H9 (cell line): ENCODE measurements around the gene SECTM1. TPM values are rescaled to one million over a fixed set of nuclear protein-coding genes. Genes with fewer than 3 reads are reported as not detected.

Experiments
- DNase-seq: peaks from one replicate; pipeline ENCODE4 v3.0.0-alpha.2; 2017
- H2AFZ ChIP-seq: one replicate; pipeline ENCODE4 v1.6.1; 2013; ENCODE audit warnings: mild to moderate bottlenecking, low read length, control low read depth, moderate library complexity
- H2AK5ac ChIP-seq: 2 replicates; pipeline ENCODE4 v1.6.1; 2013; ENCODE audit warnings: low read length, control low read depth, mixed read lengths; ENCODE audit not compliant: insufficient read length
- H2BK120ac ChIP-seq: one replicate; pipeline ENCODE4 v1.6.1; 2013; ENCODE audit warnings: low read depth, mild to moderate bottlenecking, low read length, control low read depth, inconsistent platforms; ENCODE audit not compliant: poor library complexity, severe bottlenecking
- H2BK12ac ChIP-seq: 2 replicates; pipeline ENCODE4 v1.6.1; 2013; ENCODE audit warnings: low read length, control low read depth, mixed read lengths, low read depth; ENCODE audit not compliant: insufficient read length
- H2BK15ac ChIP-seq: 2 replicates; pipeline ENCODE4 v1.6.1; 2013; ENCODE audit warnings: low read depth, low read length, control low read depth
- H2BK20ac ChIP-seq: one replicate; pipeline ENCODE4 v1.6.1; 2013; ENCODE audit warnings: low read depth, mild to moderate bottlenecking, low read length, control low read depth, inconsistent platforms; ENCODE audit not compliant: poor library complexity, severe bottlenecking
- H2BK5ac ChIP-seq: 2 replicates; pipeline ENCODE4 v1.6.1; 2013; ENCODE audit warnings: low read length, control low read depth, mixed read lengths; ENCODE audit not compliant: insufficient read length
- H3K14ac ChIP-seq: 2 replicates; pipeline ENCODE4 v1.6.1; 2013; ENCODE audit warnings: low read length, control low read depth; ENCODE audit not compliant: insufficient read depth
- H3K18ac ChIP-seq: 2 replicates; pipeline ENCODE4 v1.6.1; 2013; ENCODE audit warnings: low read depth, mild to moderate bottlenecking, mixed read lengths, low read length, control low read depth; ENCODE audit not compliant: insufficient read length
- H3K23ac ChIP-seq: 2 replicates; pipeline ENCODE4 v1.6.1; 2013; ENCODE audit warnings: low read length, control low read depth, mixed read lengths, low read depth; ENCODE audit not compliant: insufficient read length
- H3K23me2 ChIP-seq: 2 replicates; pipeline ENCODE4 v1.6.1; 2013; ENCODE audit warnings: low read depth, mild to moderate bottlenecking, mixed read lengths, low read length, control low read depth; ENCODE audit not compliant: insufficient read length, poor library complexity, severe bottlenecking
- H3K27ac ChIP-seq: 2 replicates; pipeline ENCODE4 v1.5.1; 2013; ENCODE audit warnings: low read length, control low read depth, mixed read lengths, low read depth; ENCODE audit not compliant: insufficient read length
- H3K27me3 ChIP-seq: 2 replicates; pipeline ENCODE4 v1.6.1; 2013; ENCODE audit warnings: low read length, control low read depth, inconsistent platforms; ENCODE audit not compliant: insufficient read depth
- H3K4ac ChIP-seq: 2 replicates; pipeline ENCODE4 v1.6.1; 2013; ENCODE audit warnings: low read depth, mild to moderate bottlenecking, control low read depth, inconsistent platforms, low read length, moderate library complexity
- H3K4me1 ChIP-seq: 2 replicates; pipeline ENCODE4 v1.6.1; 2013; ENCODE audit warnings: low read length, control low read depth, inconsistent platforms; ENCODE audit not compliant: insufficient read depth
- H3K4me2 ChIP-seq: 2 replicates; pipeline ENCODE4 v1.6.1; 2013; ENCODE audit warnings: low read length, control low read depth, mixed read lengths; ENCODE audit not compliant: insufficient read length, insufficient read depth
- H3K56ac ChIP-seq: 2 replicates; pipeline ENCODE4 v1.6.1; 2013; ENCODE audit warnings: low read depth, mild to moderate bottlenecking, mixed read lengths, low read length, control low read depth; ENCODE audit not compliant: insufficient read length
- H3K79me1 ChIP-seq: 2 replicates; pipeline ENCODE4 v1.6.1; 2013; ENCODE audit warnings: low read depth, mild to moderate bottlenecking, moderate library complexity, low read length, control low read depth, inconsistent platforms; ENCODE audit not compliant: insufficient read depth, poor library complexity, severe bottlenecking
- H3K79me2 ChIP-seq: 2 replicates; pipeline ENCODE4 v1.6.1; 2013; ENCODE audit warnings: low read length, control low read depth, inconsistent platforms; ENCODE audit not compliant: insufficient read depth
- H3K9ac ChIP-seq: 2 replicates; pipeline ENCODE4 v1.6.1; 2013; ENCODE audit warnings: low read length, control low read depth, mixed read lengths; ENCODE audit not compliant: insufficient read length; ENCODE audit errors: extremely low read depth
- H3K9me3 ChIP-seq: one replicate; pipeline ENCODE4 v1.6.1; 2013; ENCODE audit warnings: low read depth, low read length, inconsistent platforms; ENCODE audit not compliant: control insufficient read depth
- H3T11ph ChIP-seq: one replicate; pipeline ENCODE4 v1.6.1; 2013; ENCODE audit warnings: mild to moderate bottlenecking, low read length, control low read depth, inconsistent platforms
- H4K20me1 ChIP-seq: one replicate; pipeline ENCODE4 v1.6.1; 2013; ENCODE audit not compliant: control insufficient read depth, insufficient read length, insufficient read depth
- H4K5ac ChIP-seq: 2 replicates; pipeline ENCODE4 v1.6.1; 2013; ENCODE audit warnings: low read depth, mild to moderate bottlenecking, mixed read lengths, low read length, control low read depth; ENCODE audit not compliant: insufficient read length
- H4K8ac ChIP-seq: replicated peaks from 2 replicates; pipeline ENCODE4 v1.6.1; 2013; ENCODE audit warnings: low read length, control low read depth, mixed read lengths, low read depth; ENCODE audit not compliant: insufficient read length
- H4K91ac ChIP-seq: 2 replicates; pipeline ENCODE4 v1.6.1; 2013; ENCODE audit warnings: low read depth, mild to moderate bottlenecking, moderate library complexity, mixed read lengths, low read length, control low read depth; ENCODE audit not compliant: insufficient read length
- H3K27ac Mint-ChIP-seq, 3 experiments: 2 replicates in 2 of 3; 3 replicates in 1 of 3; pipeline ENCODE4 v1.8.0; 2020 to 2021; ENCODE audit warnings: mixed read lengths in 3 of 3, mild to moderate bottlenecking in 1 of 3, moderate library complexity in 1 of 3
- H3K27me3 Mint-ChIP-seq: 2 replicates; pipeline ENCODE4 v1.8.0; 2021; ENCODE audit warnings: low read depth, mild to moderate bottlenecking, moderate library complexity, mixed read lengths
- H3K36me3 Mint-ChIP-seq, 3 experiments: 2 replicates in 2 of 3; 3 replicates in 1 of 3; pipeline ENCODE4 v1.8.0; 2020 to 2021; ENCODE audit warnings: low read depth in 3 of 3, mixed read lengths in 3 of 3; ENCODE audit not compliant: insufficient read depth in 1 of 3
- H3K4me1 Mint-ChIP-seq, 2 experiments: 2 replicates each; pipeline ENCODE4 v1.8.0; 2020; ENCODE audit warnings: mixed read lengths in 2 of 2
- H3K4me3 Mint-ChIP-seq, 2 experiments: 2 replicates in 1 of 2; 3 replicates in 1 of 2; pipeline ENCODE4 v1.8.0; 2020 to 2021; ENCODE audit warnings: mild to moderate bottlenecking in 2 of 2, mixed read lengths in 2 of 2, moderate library complexity in 1 of 2
- H3K9me3 Mint-ChIP-seq, 2 experiments: 2 replicates in 1 of 2; 3 replicates in 1 of 2; pipeline ENCODE4 v1.8.0; 2020; ENCODE audit warnings: mild to moderate bottlenecking in 2 of 2, mixed read lengths in 2 of 2, moderate library complexity in 1 of 2
- WGBS: extraction: QIAGEN DNeasy Blood & Tissue Kit; methylation state at CpG from one replicate; pipeline ENCODE4 v1.1.7; 2013; ENCODE audit warnings: missing lambda C conversion rate, low lambda C conversion rate, mixed read lengths; ENCODE audit not compliant: insufficient read length; ENCODE audit errors: extremely low coverage; 5-methylcytosine and 5-hydroxymethylcytosine counted together
- total RNA-seq: library from RNA; stranded (reverse); gene quantifications from 2 replicates; pipeline ENCODE4 v1.2.1, GENCODE V29; 2021
- TF ChIP-seq, protein P1 (sequence below): fragments of 200-600 bp; sonication (generic); conservative IDR thresholded peaks from 3 replicates; pipeline ENCODE4 v1.8.0; 2021; ENCODE audit warnings: antibody characterized with exemption, mild to moderate bottlenecking

SECTM1 gene
- total RNA-seq, 1 experiment from 2014 or later: 0.28 TPM

DNA sequence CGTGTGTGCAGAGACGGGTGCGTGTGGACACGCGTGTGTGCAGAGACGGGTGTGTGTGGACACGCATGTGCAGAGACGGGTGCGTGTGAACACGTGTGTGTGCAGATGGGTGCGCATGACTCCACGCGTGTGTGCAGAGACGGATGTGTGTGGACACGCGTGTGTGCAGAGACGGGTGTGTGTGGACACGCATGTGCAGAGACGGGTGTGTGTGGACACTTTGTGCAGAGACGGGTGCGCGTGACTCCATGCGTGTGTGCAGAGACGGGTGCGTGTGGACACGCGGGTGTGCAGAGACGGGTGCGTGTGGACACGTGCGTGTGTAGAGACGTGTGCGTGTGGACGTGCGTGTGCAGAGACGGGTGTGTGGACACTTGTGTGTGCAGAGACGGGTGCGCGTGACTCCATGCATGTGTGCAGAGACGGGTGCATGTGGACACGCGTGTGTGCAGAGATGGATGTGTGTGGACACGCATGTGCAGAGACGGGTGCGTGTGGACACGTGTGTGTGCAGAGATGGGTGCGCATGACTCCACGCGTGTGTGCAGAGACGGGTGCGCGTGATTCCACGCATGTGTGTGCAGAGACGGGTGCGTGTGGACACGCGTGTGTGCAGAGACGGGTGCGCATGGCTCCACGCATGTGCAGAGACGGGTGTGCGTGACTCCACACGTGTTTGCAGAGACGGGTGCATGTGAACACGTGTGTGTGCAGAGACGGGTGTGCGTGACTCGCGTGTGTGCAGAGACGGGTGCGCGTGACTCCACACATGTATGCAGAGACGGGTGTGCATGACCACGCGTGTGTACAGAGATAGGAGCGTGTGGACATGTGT is 14.6 kb downstream of the SECTM1 start:
- no peak overlapping the region for H2BK20ac ChIP-seq
- H3K18ac ChIP-seq: no peak overlapping the region
- H2BK5ac ChIP-seq: no peak overlapping the region
- Mint-ChIP-seq H3K36me3 (no peaks in the 10 kb centered on the region; a peak in 1 of 7 replicates), H3K9me3 (no peaks in the 10 kb centered on the region), H3K4me3 (no peak overlapping the region), H3K27ac (no peak overlapping the region), H3K27me3 (peaks cover 19% of the 10 kb centered on the region), H3K4me1 (peaks cover 5 to 15% of the 10 kb centered on the region in 2 experiments)
- H3K79me1 ChIP-seq: no peaks in the 10 kb centered on the region
- no peak overlapping the region for H3K23ac ChIP-seq
- no peaks in the 10 kb centered on the region for H3K4me1 ChIP-seq
- WGBS: no CpG with 5 or more reads among the region's 76 CpGs
- H4K8ac ChIP-seq: no peak overlapping the region
- no peak overlapping the region for H4K91ac ChIP-seq
- H4K5ac ChIP-seq: no peak overlapping the region
- no peaks in the 10 kb centered on the region for H3K79me2 ChIP-seq
- H3K27ac ChIP-seq: no peak overlapping the region
- H2BK12ac ChIP-seq: no peak overlapping the region
- no peak overlapping the region for H3T11ph ChIP-seq
- H3K9me3 ChIP-seq: no peaks in the 10 kb centered on the region
- no peak overlapping the region for H2AFZ ChIP-seq
- H3K23me2 ChIP-seq: peaks cover 3% of the 10 kb centered on the region
- DNase-seq: no peak
- H3K9ac ChIP-seq: no peak overlapping the region
- no peak overlapping the region for H2BK120ac ChIP-seq
- no peak overlapping the region for H3K56ac ChIP-seq
- H3K27me3 ChIP-seq: no peaks in the 10 kb centered on the region
- no peak overlapping the region for H3K14ac ChIP-seq
- peaks cover 6% of the 10 kb centered on the region for H4K20me1 ChIP-seq
- TF ChIP-seq, protein P1, sequence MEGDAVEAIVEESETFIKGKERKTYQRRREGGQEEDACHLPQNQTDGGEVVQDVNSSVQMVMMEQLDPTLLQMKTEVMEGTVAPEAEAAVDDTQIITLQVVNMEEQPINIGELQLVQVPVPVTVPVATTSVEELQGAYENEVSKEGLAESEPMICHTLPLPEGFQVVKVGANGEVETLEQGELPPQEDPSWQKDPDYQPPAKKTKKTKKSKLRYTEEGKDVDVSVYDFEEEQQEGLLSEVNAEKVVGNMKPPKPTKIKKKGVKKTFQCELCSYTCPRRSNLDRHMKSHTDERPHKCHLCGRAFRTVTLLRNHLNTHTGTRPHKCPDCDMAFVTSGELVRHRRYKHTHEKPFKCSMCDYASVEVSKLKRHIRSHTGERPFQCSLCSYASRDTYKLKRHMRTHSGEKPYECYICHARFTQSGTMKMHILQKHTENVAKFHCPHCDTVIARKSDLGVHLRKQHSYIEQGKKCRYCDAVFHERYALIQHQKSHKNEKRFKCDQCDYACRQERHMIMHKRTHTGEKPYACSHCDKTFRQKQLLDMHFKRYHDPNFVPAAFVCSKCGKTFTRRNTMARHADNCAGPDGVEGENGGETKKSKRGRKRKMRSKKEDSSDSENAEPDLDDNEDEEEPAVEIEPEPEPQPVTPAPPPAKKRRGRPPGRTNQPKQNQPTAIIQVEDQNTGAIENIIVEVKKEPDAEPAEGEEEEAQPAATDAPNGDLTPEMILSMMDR: no peak
- H3K4me2 ChIP-seq: no peak overlapping the region
- H3K4ac ChIP-seq: no peak overlapping the region
- H2AK5ac ChIP-seq: no peak overlapping the region
- no peak overlapping the region for H2BK15ac ChIP-seq
